Tibial artery (tissue), 4 donors: ENCODE data around the gene ARL13B.
"Not testable (repeated sequence)": the region's sequence is repeated elsewhere in the genome, so short reads cannot be mapped to it uniquely, and the experiment has no call there.

Experiments used
- DNase-seq, 2 donors: peaks; one replicate each; pipeline ENCODE4 v3.0.0-alpha.2; 2019
- H3K27ac ChIP-seq, 2 donors: fragments of 200-600 bp; sonication (generic) in 1 of 2; 1 replicate in 1 of 2; 2 replicates in 1 of 2; pipeline ENCODE4 v1.5.1; 2018 to 2019; ENCODE audit warnings: mild to moderate bottlenecking in 1 of 2
- H3K27me3 ChIP-seq, 2 donors: fragments of 200-600 bp; sonication (generic) in 1 of 2; one replicate each; pipeline versions ENCODE4 v1.5.1 to v1.6.0; 2016 to 2019
- H3K36me3 ChIP-seq, 3 donors: fragments of 200-600 bp; sonication (generic) in 2 of 3; one replicate each; pipeline ENCODE4 v1.5.1; 2016 to 2019; ENCODE audit warnings: mild to moderate bottlenecking in 2 of 3
- H3K4me1 ChIP-seq, 4 donors: fragments of 200-600 bp; sonication (generic) in 2 of 4; 1 replicate in 3 of 4; 2 replicates in 1 of 4; pipeline ENCODE4 v1.5.1; 2016 to 2019
- H3K4me3 ChIP-seq, 2 donors: fragments of 200-600 bp; sonication (generic) in 1 of 2; 1 replicate in 1 of 2; 2 replicates in 1 of 2; pipeline ENCODE4 v1.5.1; 2018 to 2019; ENCODE audit warnings: mild to moderate bottlenecking in 2 of 2
- H3K9me3 ChIP-seq, 3 donors: fragments of 200-600 bp; sonication (generic) in 1 of 3; one replicate each; pipeline ENCODE4 v1.5.1; 2016 to 2019
- CTCF ChIP-seq, 2 experiments: fragments of 200-600 bp in 1 of 2; fragments of 450-650 bp in 1 of 2; IDR thresholded peaks; one replicate each; pipeline ENCODE4 v1.5.1; 2017 to 2019; ENCODE audit warnings: antibody characterized with exemption in 2 of 2, mild to moderate bottlenecking in 1 of 2, moderate library complexity in 1 of 2
- intact Hi-C: fragments of 100-400 bp; cut with DNase I; formaldehyde crosslinking; loops from one replicate; pipeline ENCODE4 v1.15.0; 2023; ENCODE audit warnings: low total_unique reads

ARL13B gene

DNA sequence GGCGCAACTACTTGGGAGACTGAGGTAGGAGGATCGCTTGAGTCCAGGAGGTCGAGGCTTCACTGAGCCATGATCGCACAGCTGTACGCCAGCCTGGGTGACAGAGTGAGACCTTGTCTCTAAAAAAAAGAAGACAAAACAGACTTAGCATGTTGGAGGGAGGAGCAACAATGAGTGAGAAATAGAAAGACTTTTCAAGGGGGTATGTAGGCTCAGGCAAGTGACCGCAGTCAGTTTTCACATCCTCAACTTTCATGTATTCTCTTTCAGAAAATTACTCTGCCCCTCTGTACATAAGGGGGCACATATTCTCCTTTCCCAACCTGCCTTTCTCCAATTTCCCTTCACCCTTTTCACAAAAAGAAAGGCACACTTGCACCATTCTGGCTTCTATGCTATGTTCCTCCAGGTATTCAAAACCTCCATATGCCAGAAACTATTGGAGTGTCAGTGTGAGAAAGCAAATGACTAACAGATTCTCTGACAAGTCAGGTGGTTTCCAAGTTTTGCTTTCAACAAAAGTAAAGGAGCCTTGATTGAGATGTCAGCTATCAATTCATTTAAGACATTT, 90.5 kb downstream of the ARL13B start:
- Histone ChIP-seq H3K36me3 (peaks cover 0 to 24% (median 0%) of the 10 kb centered on the region in 3 donors), H3K4me3 (no peak overlapping the region), H3K4me1 (peaks cover 0 to 13% (median 3%) of the 10 kb centered on the region in 4 donors), H3K27ac (no peak overlapping the region), H3K27me3 (no peaks in the 10 kb centered on the region), H3K9me3 (no peaks in the 10 kb centered on the region)
- intact Hi-C loops = no loop called here
- DNase-seq = no peak
- no peak for TF ChIP-seq CTCF (IDR thresholded peaks at IDR 0.05)

- no peak overlapping the region for H3K27ac ChIP-seq
- H3K9me3 ChIP-seq = no peaks in the 10 kb centered on the region
- H3K4me3 ChIP-seq = no peak overlapping the region
- TF ChIP-seq CTCF (IDR thresholded peaks at IDR 0.05) = no peak
- H3K27me3 ChIP-seq = no peaks in the 10 kb centered on the region
- DNase-seq = no peak
- intact Hi-C loops = no loop called here
- peaks cover 0 to 22% (median 2%) of the 10 kb centered on the region in 3 donors for H3K36me3 ChIP-seq
- H3K4me1 ChIP-seq = peaks cover 0 to 7% (median 0%) of the 10 kb centered on the region in 4 donors
Measured at GRCh38 chr3:94071713-94072284, 91.8 kb downstream of the ARL13B start.

- DNase-seq = no peak
- intact Hi-C loops = no loop called here
- Histone ChIP-seq H3K27ac (no peak overlapping the region), H3K36me3 (peaks cover 0 to 16% (median 7%) of the 10 kb centered on the region in 3 donors), H3K9me3 (no peaks in the 10 kb centered on the region), H3K4me1 (no peaks in the 10 kb centered on the region), H3K4me3 (no peak overlapping the region), H3K27me3 (no peaks in the 10 kb centered on the region)
- no peak for TF ChIP-seq CTCF (IDR thresholded peaks at IDR 0.05)
Measured at GRCh38 chr3:94076055-94076454, 96.1 kb downstream of the ARL13B start.

DNA sequence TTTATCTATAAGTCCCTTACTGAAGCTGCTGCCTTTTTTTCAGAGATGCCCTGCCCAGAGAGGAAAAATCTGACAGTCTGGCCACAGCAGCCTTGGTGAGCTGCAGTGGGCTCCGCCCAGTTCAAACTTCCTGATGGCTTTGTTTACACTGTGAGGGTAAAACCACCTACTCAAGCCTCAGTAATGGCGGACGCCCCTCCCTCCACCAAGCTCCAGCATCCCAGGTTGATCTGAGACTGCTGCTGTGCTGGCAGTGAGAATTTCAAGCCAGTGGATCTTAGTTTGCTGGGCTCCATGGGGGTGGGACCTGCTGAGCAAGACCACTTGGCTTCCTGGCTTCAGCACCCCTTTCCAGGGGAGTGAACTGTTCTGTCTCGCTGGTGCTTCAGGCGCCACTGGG, 100.6 kb downstream of the ARL13B start:
- intact Hi-C loops, H3K27me3 ChIP-seq, H3K9me3 ChIP-seq, DNase-seq, H3K27ac ChIP-seq, H3K4me1 ChIP-seq, H3K4me3 ChIP-seq: not testable (repeated sequence)
- H3K36me3 ChIP-seq = peaks cover 12 to 18% (median 13%) of the 10 kb centered on the region in 3 donors

GRCh38 chr3:94081884-94082283, 101.9 kb downstream of the ARL13B start:
- H3K36me3 ChIP-seq = peaks cover 17 to 27% (median 19%) of the 10 kb centered on the region in 3 donors
- DNase-seq = no peak
- no peaks in the 10 kb centered on the region for H3K27me3 ChIP-seq
- no peak for TF ChIP-seq CTCF (IDR thresholded peaks at IDR 0.05)
- intact Hi-C loops = no loop called here
- H3K4me1 ChIP-seq = no peaks in the 10 kb centered on the region
- H3K27ac ChIP-seq = no peak overlapping the region
- no peak overlapping the region for H3K4me3 ChIP-seq
- H3K9me3 ChIP-seq = no peaks in the 10 kb centered on the region

DNA sequence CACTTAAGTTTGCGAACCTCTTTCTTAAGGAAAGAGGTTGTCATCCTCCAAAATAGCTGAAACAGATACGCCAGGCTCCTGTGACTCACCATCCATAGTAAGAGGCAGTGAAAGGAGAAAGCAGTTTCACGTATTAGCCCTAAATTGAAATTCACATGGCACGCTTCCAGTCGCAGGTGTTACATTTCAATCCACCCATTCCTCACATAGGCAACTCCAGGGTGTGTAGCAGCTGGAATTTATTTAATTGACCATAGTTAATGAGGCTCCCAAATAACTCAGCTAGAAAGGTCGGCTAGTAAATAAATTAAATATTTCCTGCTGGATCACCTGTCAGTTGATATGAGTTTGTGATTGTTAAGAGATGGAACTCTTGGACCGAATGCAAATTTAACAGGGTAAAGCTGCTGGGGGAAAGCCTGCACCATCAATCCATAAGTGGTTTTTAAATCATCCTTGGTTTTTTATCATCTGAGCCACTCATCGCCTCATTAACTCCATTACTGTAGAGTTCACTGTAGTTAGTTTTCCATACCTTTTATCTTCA, 102.5 kb downstream of the ARL13B start:
- H3K27ac ChIP-seq = no peak overlapping the region
- H3K9me3 ChIP-seq = no peaks in the 10 kb centered on the region
- no peak for DNase-seq
- H3K4me1 ChIP-seq = no peaks in the 10 kb centered on the region
- H3K4me3 ChIP-seq = no peak overlapping the region
- H3K27me3 ChIP-seq = no peaks in the 10 kb centered on the region
- intact Hi-C loops = no loop called here
- H3K36me3 ChIP-seq = peaks cover 13 to 27% (median 19%) of the 10 kb centered on the region in 3 donors
- no peak for TF ChIP-seq CTCF (IDR thresholded peaks at IDR 0.05)
